ENCODE results near the gene GLCE.

The GLCE gene

GRCh38 chr15:69144530-69144929, 15.9 kb upstream of the GLCE start:
- no peak overlapping the region for H3K27ac ChIP-seq
- H3K27me3 ChIP-seq: peaks cover 50% of the 10 kb centered on the region
- no peak overlapping the region for H3K4me3 ChIP-seq (ENCODE audit: low read depth in 1 of 2, low read length in 1 of 2)
- no peak for TF ChIP-seq CTCF (IDR thresholded peaks at IDR 0.05)
- no peaks in the 10 kb centered on the region for H3K36me3 ChIP-seq
- no peaks in the 10 kb centered on the region for H3K9me3 ChIP-seq
- no peaks in the 10 kb centered on the region for H3K4me1 ChIP-seq (ENCODE audit: control insufficient read depth in 1 of 2, insufficient read depth in 1 of 2, low read depth in 1 of 2, low read length in 1 of 2)

GRCh38 chr15:69145149-69145693, 15.2 kb upstream of the GLCE start:
- TF ChIP-seq CTCF (IDR thresholded peaks at IDR 0.05): no peak
- H3K27ac ChIP-seq: no peak overlapping the region
- H3K9me3 ChIP-seq: no peaks in the 10 kb centered on the region

GRCh38 chr15:69145694-69146492, 14.5 kb upstream of the GLCE start:
- H3K4me3 ChIP-seq (ENCODE audit: low read depth in 1 of 2, low read length in 1 of 2): no peak overlapping the region
- TF ChIP-seq CTCF (IDR thresholded peaks at IDR 0.05): no peak
- H3K36me3 ChIP-seq: no peaks in the 10 kb centered on the region
- H3K27ac ChIP-seq: no peak overlapping the region
- H3K4me1 ChIP-seq (ENCODE audit: control insufficient read depth in 1 of 2, insufficient read depth in 1 of 2, low read depth in 1 of 2, low read length in 1 of 2): no peaks in the 10 kb centered on the region
- no peaks in the 10 kb centered on the region for H3K9me3 ChIP-seq
- peaks cover 56% of the 10 kb centered on the region for H3K27me3 ChIP-seq

More at GRCh38 chr15:69145149-69145693, 15.2 kb upstream of the GLCE start:
- H3K4me3 ChIP-seq (ENCODE audit: low read depth in 1 of 2, low read length in 1 of 2): no peak overlapping the region
- peaks cover 55% of the 10 kb centered on the region for H3K27me3 ChIP-seq
- no peaks in the 10 kb centered on the region for H3K36me3 ChIP-seq
- no peaks in the 10 kb centered on the region for H3K4me1 ChIP-seq (ENCODE audit: control insufficient read depth in 1 of 2, insufficient read depth in 1 of 2, low read depth in 1 of 2, low read length in 1 of 2)

- peaks cover 66% of the 10 kb centered on the region for H3K27me3 ChIP-seq
- TF ChIP-seq CTCF (IDR thresholded peaks at IDR 0.05): no peak
- no peaks in the 10 kb centered on the region for H3K4me1 ChIP-seq (ENCODE audit: control insufficient read depth in 1 of 2, insufficient read depth in 1 of 2, low read depth in 1 of 2, low read length in 1 of 2)
- no peaks in the 10 kb centered on the region for H3K36me3 ChIP-seq
- H3K9me3 ChIP-seq: no peaks in the 10 kb centered on the region
- no peak overlapping the region for H3K4me3 ChIP-seq (ENCODE audit: low read depth in 1 of 2, low read length in 1 of 2)
- no peak overlapping the region for H3K27ac ChIP-seq
These were observed 13.6 kb upstream of the GLCE start for GRCh38 chr15:69146724-69147435.

- peaks cover 74% of the 10 kb centered on the region for H3K27me3 ChIP-seq
- no peak for TF ChIP-seq CTCF (IDR thresholded peaks at IDR 0.05)
- no peaks in the 10 kb centered on the region for H3K4me1 ChIP-seq (ENCODE audit: control insufficient read depth in 1 of 2, insufficient read depth in 1 of 2, low read depth in 1 of 2, low read length in 1 of 2)
- H3K9me3 ChIP-seq: no peaks in the 10 kb centered on the region
- H3K4me3 ChIP-seq (ENCODE audit: low read depth in 1 of 2, low read length in 1 of 2): no peak overlapping the region
- no peaks in the 10 kb centered on the region for H3K36me3 ChIP-seq
- no peak overlapping the region for H3K27ac ChIP-seq
These were observed 12.0 kb upstream of the GLCE start for GRCh38 chr15:69148465-69148864.
